ENCODE data around the gene LMAN1L. TPM values are rescaled to one million over a fixed set of nuclear protein-coding genes. Genes with fewer than 3 reads are reported as not detected.

The LMAN1L gene
- total RNA-seq, 2 donors from 2014 or later: not detected

- no peak for DNase-seq
- no peak overlapping the region for H3K27ac ChIP-seq
- H3K4me1 ChIP-seq: peaks cover 51% of the 10 kb centered on the region
- no peaks in the 10 kb centered on the region for H3K36me3 ChIP-seq
- H3K27me3 ChIP-seq: no peaks in the 10 kb centered on the region
- peak overlapping the region in 1 of 2 donors; percentile 66 for H3K9ac ChIP-seq (ENCODE audit: low read depth in 2 of 2, low read length in 2 of 2)
- H3K4me3 ChIP-seq: no peak overlapping the region
- intact Hi-C loops (cut with DNase I): no loop called here
- no peaks in the 10 kb centered on the region for H3K9me3 ChIP-seq
- no peak for TF ChIP-seq CTCF (IDR thresholded peaks at IDR 0.05)
These were observed 53.5 kb downstream of the LMAN1L start for GRCh38 chr15:74866090-74866489.

GRCh38 chr15:74867466-74868038 lies 54.9 kb downstream of the LMAN1L start:
- peak overlapping the region in 1 of 2 donors; percentile 83 for H3K9ac ChIP-seq (ENCODE audit: low read depth in 2 of 2, low read length in 2 of 2)
- DNase-seq: no peak
- peaks cover 54% of the 10 kb centered on the region for H3K4me1 ChIP-seq
- no peaks in the 10 kb centered on the region for H3K9me3 ChIP-seq
- H3K4me3 ChIP-seq: no peak overlapping the region
- no peaks in the 10 kb centered on the region for H3K27me3 ChIP-seq
- intact Hi-C loops (cut with DNase I): no loop called here
- no peak for TF ChIP-seq CTCF (IDR thresholded peaks at IDR 0.05)
- no peaks in the 10 kb centered on the region for H3K36me3 ChIP-seq
- peak overlapping the region; percentile 92 for H3K27ac ChIP-seq

GRCh38 chr15:74868059-74868458 lies 55.4 kb downstream of the LMAN1L start:
- intact Hi-C loops (cut with DNase I): no loop called here
- peak; percentile 69 for DNase-seq
- H3K27ac ChIP-seq: peak overlapping the region; percentile 92
- no peak overlapping the region for H3K4me3 ChIP-seq
- peak overlapping the region in 1 of 2 donors; percentile 83 for H3K9ac ChIP-seq (ENCODE audit: low read depth in 2 of 2, low read length in 2 of 2)
- TF ChIP-seq CTCF (IDR thresholded peaks at IDR 0.05): no peak
- peaks cover 54% of the 10 kb centered on the region for H3K4me1 ChIP-seq
- H3K27me3 ChIP-seq: no peaks in the 10 kb centered on the region
- no peaks in the 10 kb centered on the region for H3K9me3 ChIP-seq
- H3K36me3 ChIP-seq: no peaks in the 10 kb centered on the region

GRCh38 chr15:74869372-74869725 lies 56.7 kb downstream of the LMAN1L start:
- Histone ChIP-seq H3K27ac (peak overlapping the region; percentile 92), H3K36me3 (no peaks in the 10 kb centered on the region), H3K4me3 (no peak overlapping the region), H3K4me1 (peaks cover 46% of the 10 kb centered on the region), H3K9me3 (no peaks in the 10 kb centered on the region), H3K9ac (ENCODE audit: low read depth in 2 of 2, low read length in 2 of 2) (peak overlapping the region in 1 of 2 donors; percentile 83), H3K27me3 (no peaks in the 10 kb centered on the region)
- no peak for DNase-seq
- intact Hi-C loops (cut with DNase I): no loop called here
- TF ChIP-seq CTCF (IDR thresholded peaks at IDR 0.05): no peak

DNA sequence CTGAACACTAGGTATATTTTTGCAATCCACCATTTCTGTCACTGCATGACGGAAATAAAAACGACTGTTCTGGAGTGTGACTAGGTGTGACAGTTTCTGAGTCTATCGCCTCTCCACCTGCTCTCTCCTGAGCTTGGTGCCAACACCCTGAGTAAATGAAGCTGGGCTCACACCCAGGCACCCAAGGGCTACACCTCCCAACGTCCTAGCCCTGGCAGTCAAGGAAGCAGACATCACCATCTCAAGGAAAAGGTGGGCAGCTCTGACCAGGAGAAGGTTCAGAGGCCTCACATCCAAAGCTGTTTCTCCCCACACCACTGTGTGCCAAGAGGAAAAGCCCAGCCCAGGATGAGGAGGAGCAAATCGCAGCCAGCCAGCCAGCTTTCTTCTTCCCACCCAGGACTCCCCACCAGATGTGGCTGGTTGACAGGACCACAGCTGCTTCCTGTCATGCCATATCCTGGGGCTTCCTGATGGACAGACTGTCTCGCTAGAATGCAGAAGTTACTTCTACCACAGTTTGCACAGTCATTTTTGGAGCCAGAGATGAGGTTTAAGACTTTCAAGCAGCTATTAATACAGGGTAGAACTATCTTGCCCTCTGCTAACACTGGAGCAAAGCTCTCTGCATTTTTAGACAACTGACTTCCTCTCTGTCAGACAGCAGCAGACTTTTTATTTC lies 57.2 kb downstream of the LMAN1L start:
- Histone ChIP-seq H3K4me3 (peak overlapping the region; percentile 3), H3K27me3 (no peaks in the 10 kb centered on the region), H3K27ac (peak overlapping the region; percentile 92), H3K9me3 (no peaks in the 10 kb centered on the region), H3K9ac (ENCODE audit: low read depth in 2 of 2, low read length in 2 of 2) (peak overlapping the region in 1 of 2 donors; percentile 83), H3K36me3 (no peaks in the 10 kb centered on the region), H3K4me1 (peaks cover 43% of the 10 kb centered on the region)
- intact Hi-C loops (cut with DNase I): no loop called here
- no peak for TF ChIP-seq CTCF (IDR thresholded peaks at IDR 0.05)
- DNase-seq: peak; percentile 83
